IMR-90 (cell line): ENCODE data around the gene TMEM129. TPM values are rescaled to one million over a fixed set of nuclear protein-coding genes. Genes with fewer than 3 reads are reported as not detected.

Source experiments
- ATAC-seq: fragments of 200-7000 bp; cut with Tn5 transposase; 2 replicates; pipeline ENCODE4 v1.9.1; 2020; ENCODE audit warnings: low read depth, mild to moderate bottlenecking, moderate library complexity
- BruUV-seq: library from RNA; stranded (reverse); fragments of 400-500 nt; replicated peaks from 2 replicates; lab custom pipeline; 2021; lab: Mats Ljungman, UMichigan
- CTCF ChIA-PET: fragments of 300-600 bp; formaldehyde crosslinking; extraction: SDS; loops from one replicate; lab custom pipeline; 2021; ENCODE audit warnings: antibody characterized with exemption; lab: Yijun Ruan, JAX
- POLR2A ChIA-PET: fragments of 300-600 bp; sonication (Branson Sonifier 250); formaldehyde crosslinking; loops from one replicate; lab custom pipeline; 2022; ENCODE audit warnings: antibody characterized with exemption; ENCODE audit not compliant: unreplicated experiment; lab: Charles Lee
- DNase-seq: peaks from one replicate; pipeline ENCODE4 v3.0.0; 2013
- H2AFZ ChIP-seq: replicated peaks from 2 replicates; pipeline ENCODE3; 2013; ENCODE audit warnings: low read length, mild to moderate bottlenecking; ENCODE audit not compliant: poor library complexity
- H2AK5ac ChIP-seq: 2 replicates; pipeline ENCODE4 v1.6.1; 2013; ENCODE audit warnings: low read depth, low read length, inconsistent platforms
- H2AK9ac ChIP-seq: replicated peaks from 2 replicates; pipeline ENCODE3; 2013; ENCODE audit warnings: mild to moderate bottlenecking, low read depth, low read length, moderate library complexity; ENCODE audit not compliant: poor library complexity
- H2BK120ac ChIP-seq: 2 replicates; pipeline ENCODE4 v1.6.1; 2013; ENCODE audit warnings: low read depth, low read length, inconsistent platforms
- H2BK15ac ChIP-seq: 3 replicates; pipeline ENCODE4 v1.6.1; 2013; ENCODE audit warnings: low read depth, low read length, inconsistent platforms
- H2BK20ac ChIP-seq: 2 replicates; pipeline ENCODE4 v1.6.1; 2013; ENCODE audit warnings: low read depth, mild to moderate bottlenecking, inconsistent platforms, low read length, moderate library complexity
- H2BK5ac ChIP-seq: 2 replicates; pipeline ENCODE4 v1.6.1; 2013; ENCODE audit warnings: mild to moderate bottlenecking, low read depth, low read length, inconsistent platforms; ENCODE audit not compliant: poor library complexity, severe bottlenecking
- H3K14ac ChIP-seq: replicated peaks from 2 replicates; pipeline ENCODE4 v1.6.1; 2013; ENCODE audit warnings: low read depth, low read length, inconsistent platforms
- H3K18ac ChIP-seq: 2 replicates; pipeline ENCODE4 v1.6.1; 2013; ENCODE audit warnings: low read depth, low read length, control low read depth
- H3K23ac ChIP-seq: 2 replicates; pipeline ENCODE4 v1.6.1; 2013; ENCODE audit warnings: low read depth, low read length, inconsistent platforms
- H3K27ac ChIP-seq: 2 replicates; pipeline ENCODE4 v1.5.1; 2013; ENCODE audit warnings: mild to moderate bottlenecking, control low read depth, low read length; ENCODE audit not compliant: insufficient read depth
- H3K27me3 ChIP-seq: 2 replicates; pipeline ENCODE4 v1.6.1; 2013; ENCODE audit warnings: low read length; ENCODE audit not compliant: control insufficient read depth, insufficient read depth
- H3K36me3 ChIP-seq: 2 replicates; pipeline ENCODE4 v1.6.1; 2013; ENCODE audit warnings: low read length, mixed read lengths; ENCODE audit not compliant: control insufficient read depth, insufficient read depth
- H3K4ac ChIP-seq: 2 replicates; pipeline ENCODE4 v1.6.1; 2013; ENCODE audit warnings: low read depth, low read length, inconsistent platforms
- H3K4me1 ChIP-seq: 2 replicates; pipeline ENCODE4 v1.6.1; 2013; ENCODE audit warnings: low read length, mixed read lengths; ENCODE audit not compliant: control insufficient read depth, insufficient read depth
- H3K4me2 ChIP-seq: 2 replicates; pipeline ENCODE4 v1.6.1; 2013; ENCODE audit warnings: low read depth, mild to moderate bottlenecking, control low read depth, low read length, moderate library complexity
- H3K4me3 ChIP-seq: 2 replicates; pipeline ENCODE4 v1.5.1; 2013; ENCODE audit warnings: low read depth, mild to moderate bottlenecking, control low read depth, low read length, moderate library complexity; ENCODE audit not compliant: insufficient read depth
- H3K56ac ChIP-seq: 2 replicates; pipeline ENCODE4 v1.6.1; 2013; ENCODE audit warnings: low read length, inconsistent platforms; ENCODE audit not compliant: insufficient read depth; ENCODE audit errors: extremely low read depth
- H3K79me1 ChIP-seq, 2 experiments: 2 replicates each; pipeline ENCODE4 v1.6.1; 2013; ENCODE audit warnings: low read length in 2 of 2, inconsistent platforms in 1 of 2, low read depth in 1 of 2
- H3K9ac ChIP-seq: 2 replicates; pipeline ENCODE4 v1.6.1; 2013; ENCODE audit warnings: low read depth, low read length, control low read depth
- H3K9me1 ChIP-seq: 2 replicates; pipeline ENCODE4 v1.6.1; 2013; ENCODE audit warnings: low read length, inconsistent platforms; ENCODE audit not compliant: insufficient read depth
- H3K9me3 ChIP-seq: 2 replicates; pipeline ENCODE4 v1.6.1; 2013; ENCODE audit warnings: low read length; ENCODE audit not compliant: control insufficient read depth, insufficient read depth
- H4K20me1 ChIP-seq: 2 replicates; pipeline ENCODE4 v1.6.1; 2013; ENCODE audit warnings: low read length, inconsistent platforms; ENCODE audit not compliant: insufficient read depth
- H4K5ac ChIP-seq: 2 replicates; pipeline ENCODE4 v1.6.1; 2013; ENCODE audit warnings: mild to moderate bottlenecking, low read depth, low read length, control low read depth
- H4K8ac ChIP-seq, 2 experiments: 2 replicates each; pipeline ENCODE4 v1.6.1; 2013; ENCODE audit warnings: low read depth in 2 of 2, low read length in 2 of 2, control low read depth in 1 of 2, inconsistent platforms in 1 of 2
- H4K91ac ChIP-seq: 2 replicates; pipeline ENCODE4 v1.6.1; 2013; ENCODE audit warnings: low read depth, low read length, inconsistent platforms; ENCODE audit not compliant: insufficient read depth
- BHLHE40 ChIP-seq: fragments of 150-350 bp; IDR thresholded peaks from 2 replicates; pipeline ENCODE4 v1.6.1; 2016; ENCODE audit warnings: mild to moderate bottlenecking, low read depth, low read length
- CEBPB ChIP-seq: IDR thresholded peaks from 2 replicates; pipeline ENCODE4 v1.6.1; 2012; ENCODE audit warnings: low read depth, low read length, improper control_type of control experiment
- CHD1 ChIP-seq: IDR thresholded peaks from 2 replicates; pipeline ENCODE4 v1.6.1; 2012; ENCODE audit warnings: low read depth, low read length, improper control_type of control experiment
- FOS ChIP-seq: fragments of 150-350 bp; IDR thresholded peaks from 2 replicates; pipeline ENCODE4 v1.6.1; 2016; ENCODE audit warnings: low read depth, low read length
- MAFK ChIP-seq: IDR thresholded peaks from 2 replicates; pipeline ENCODE4 v1.6.1; 2012; ENCODE audit warnings: low read depth, low read length, improper control_type of control experiment
- MAZ ChIP-seq: IDR thresholded peaks from 2 replicates; pipeline ENCODE4 v1.6.1; 2012; ENCODE audit warnings: low read depth, mild to moderate bottlenecking, low read length, improper control_type of control experiment, moderate library complexity, borderline replicate concordance
- MXI1 ChIP-seq: IDR thresholded peaks from 2 replicates; pipeline ENCODE4 v1.6.1; 2012; ENCODE audit warnings: low read depth, mild to moderate bottlenecking, low read length, moderate library complexity, borderline replicate concordance
- NFE2L2 ChIP-seq: fragments of 150-350 bp; IDR thresholded peaks from 2 replicates; pipeline ENCODE4 v1.6.1; 2016; ENCODE audit warnings: low read depth, mild to moderate bottlenecking, low read length
- POLR2A ChIP-seq: IDR thresholded peaks from 2 replicates; pipeline ENCODE4 v1.6.1; 2012; ENCODE audit warnings: mild to moderate bottlenecking, low read depth, low read length
- RAD21 ChIP-seq: IDR thresholded peaks from 2 replicates; pipeline ENCODE4 v1.6.1; 2012; ENCODE audit warnings: low read length, improper control_type of control experiment
- RCOR1 ChIP-seq: IDR thresholded peaks from 2 replicates; pipeline ENCODE4 v1.6.1; 2012; ENCODE audit warnings: mild to moderate bottlenecking, low read length, improper control_type of control experiment; ENCODE audit not compliant: insufficient replicate concordance
- RFX5 ChIP-seq: IDR thresholded peaks from 2 replicates; pipeline ENCODE4 v1.8.0; 2012; ENCODE audit warnings: low read depth, mild to moderate bottlenecking, low read length, moderate library complexity
- SMC3 ChIP-seq: fragments of 150-350 bp; IDR thresholded peaks from 2 replicates; pipeline ENCODE4 v1.6.1; 2016; ENCODE audit warnings: low read depth, mild to moderate bottlenecking, antibody characterized with exemption, low read length, moderate library complexity
- WGBS, 2 experiments: methylation state at CpG; one replicate each; pipeline versions ENCODE4 v1.1.5 to v1.1.7; 2013; ENCODE audit warnings: missing lambda C conversion rate in 2 of 2; ENCODE audit not compliant: insufficient read length in 1 of 2; ENCODE audit errors: extremely low coverage in 2 of 2; 5-methylcytosine and 5-hydroxymethylcytosine counted together
- dilution Hi-C: fragments of 300-500 bp; cut with HindIII; formaldehyde crosslinking; loops from one replicate; pipeline ENCODE4 v1.14.3; 2018; ENCODE audit warnings: low sequenced_read_pairs; ENCODE audit not compliant: unreplicated experiment
- in situ Hi-C: fragments of 300-500 bp; cut with MboI; formaldehyde crosslinking; loops from 3 replicates; pipeline ENCODE4 v1.14.3; 2019; ENCODE audit warnings: low sequenced_read_pairs, inconsistent platforms, mixed read lengths
- intact Hi-C: fragments of 100-400 bp; cut with micrococcal nuclease; formaldehyde crosslinking; loops from 2 replicates; pipeline ENCODE4 v1.10.0; 2022
- polyA plus RNA-seq, 3 experiments: library from polyadenylated mRNA; depleted of rRNA; stranded (reverse); fragments of >200 nt; gene quantifications; 2 replicates each; pipeline ENCODE4 v1.2.3, GENCODE V29; 2012; ENCODE audit warnings: low replicate concordance in 1 of 3
- total RNA-seq: library from RNA; depleted of rRNA; stranded (reverse); fragments of >200 nt; gene quantifications from 2 replicates; pipeline ENCODE4 v1.2.3, GENCODE V29; 2012
- TF ChIP-seq, protein P1 (sequence below): fragments of 150-350 bp; IDR thresholded peaks from 2 replicates; pipeline ENCODE4 v1.6.1; 2016; ENCODE audit warnings: low read depth, mild to moderate bottlenecking, low read length, moderate library complexity, borderline replicate concordance
- TF ChIP-seq, protein P2 (sequence below): fragments of 150-350 bp; IDR thresholded peaks from 2 replicates; pipeline ENCODE4 v1.6.1; 2017; ENCODE audit warnings: mild to moderate bottlenecking, antibody characterized with exemption, low read length, low read depth

TMEM129 gene
- total and polyA plus RNA-seq, 2 of the 4 experiments (the other 2 are of a cell fraction) = 6.6 to 26.6 TPM

DNA sequence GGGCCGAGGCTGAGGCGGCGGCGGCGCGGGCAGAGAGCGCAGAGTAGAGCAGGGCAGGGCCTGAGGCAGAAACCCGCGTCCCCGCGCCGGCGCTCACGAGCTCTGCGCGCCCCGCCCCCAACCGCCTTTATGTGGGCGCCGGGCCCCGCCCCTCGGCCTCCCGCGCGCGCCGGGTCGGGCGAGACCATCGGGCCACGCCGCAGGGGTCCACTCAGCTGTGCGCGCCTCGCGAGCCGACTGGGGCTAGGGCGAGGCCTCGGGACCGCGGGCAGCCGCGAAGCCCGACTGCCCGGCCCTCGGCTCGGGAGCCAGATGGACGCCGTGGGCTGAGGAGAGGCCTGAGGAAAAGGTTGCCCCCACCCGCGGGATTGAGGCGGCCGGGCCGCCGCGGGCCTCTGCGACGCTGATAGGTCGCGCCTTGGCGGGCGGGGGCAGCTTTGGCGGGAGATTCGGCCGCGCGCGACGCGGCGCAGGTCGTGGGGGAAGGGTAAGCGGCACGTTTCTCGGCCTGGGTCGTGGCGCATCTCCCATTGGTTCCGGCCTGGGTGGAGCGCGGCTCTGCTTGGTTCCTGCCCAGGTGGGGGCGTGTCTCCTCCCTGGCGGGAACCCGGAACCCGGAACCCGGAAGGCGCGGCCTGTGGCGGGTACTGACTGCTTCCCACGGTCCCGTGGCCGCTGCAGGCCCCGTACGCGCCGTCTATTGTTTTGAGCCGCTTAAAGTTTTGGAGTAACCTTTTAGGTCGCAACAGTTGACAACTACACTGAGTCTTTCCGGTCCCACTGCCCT lies 8.7 kb downstream of the TMEM129 start, which contains the start of gene SLBP:
Gene SLBP (minus strand): TSS at position 104 of the 787 bp plus-strand sequence. CDS start 131 bp downstream, outside the sequence.
- ChIA-PET POLR2A (interaction anchor here (0.5 to 1.0 kb wide), 3 partner anchors 12 to 783 kb away, joined by 3 to 5 read pairs (median 3); no protein-coding TSS in a partner anchor), CTCF (interaction anchor here (0.9 to 1.3 kb wide), 2 partner anchors 14 to 19 kb away, joined by 3 to 7 read pairs; no protein-coding TSS in a partner anchor)
- ATAC-seq (peak; percentile 87), DNase-seq (peak; percentile 88)
- Histone ChIP-seq H3K4me1 (peaks cover 11% of the 10 kb centered on the region), H3K79me1 (peaks cover 17 to 73% of the 10 kb centered on the region in 2 experiments), H4K5ac (peak within 1 kb of the TSS; percentile 87), H4K91ac (peak within 1 kb of the TSS; percentile 95), H3K4me2 (peak within 1 kb of the TSS; percentile 96), H4K8ac (peak within 1 kb of the TSS; percentile 71 to 97), H3K9me1 (peaks cover 10% of the 10 kb centered on the region; the same call in 1 of the 2 replicates), H3K23ac (peak within 1 kb of the TSS; percentile 95), H3K18ac (peak within 1 kb of the TSS; percentile 82; the same call in 1 of the 2 replicates), H2AFZ (peak within 1 kb of the TSS; percentile 95), H3K27ac (peak within 1 kb of the TSS; percentile 95), H3K9me3 (no peaks in the 10 kb centered on the region), H2BK20ac (no peak within 1 kb of the TSS), H3K9ac (peak within 1 kb of the TSS; percentile 91), H2AK5ac (peak within 1 kb of the TSS; percentile 97), H4K20me1 (peaks cover 39% of the 10 kb centered on the region), H3K27me3 (no peaks in the 10 kb centered on the region), H2BK120ac (peak within 1 kb of the TSS; percentile 98), H3K36me3 (peaks cover 9% of the 10 kb centered on the region), H2BK15ac (no peak within 1 kb of the TSS), H3K4ac (peak within 1 kb of the TSS; percentile 93), H3K14ac (peak within 1 kb of the TSS; percentile 87), H3K4me3 (peak within 1 kb of the TSS; percentile 92), H2BK5ac (peak within 1 kb of the TSS; percentile 98), H2AK9ac (peak within 1 kb of the TSS; percentile 91), H3K56ac (peak within 1 kb of the TSS; percentile 94)
- 0% methylated on average over 46 of the region's 98 CpGs; no CpG with 5 or more reads in 1 of the 2 experiments for WGBS, 2 experiments
- in situ Hi-C loops = no loop called here
- BruUV-seq = no TSS peak
- intact Hi-C loops = no loop called here
- dilution Hi-C loops = no loop called here
- TF ChIP-seq POLR2A (peak; percentile 80), NFE2L2 (no peak), RAD21 (no peak), CHD1 (peak; percentile 86; the same call in 1 of the 2 replicates), MAFK (no peak), SMC3 (no peak), MAZ (0 out of 2 replicates have a peak, but pooled peaks have one; percentile 69), MXI1 (peak; percentile 57; the same call in 1 of the 2 replicates), CEBPB (no peak), RCOR1 (no peak), BHLHE40 (peak; percentile 93), FOS (0 out of 2 replicates have a peak, but pooled peaks have one; percentile 2), RFX5 (no peak)
- TF ChIP-seq, protein P1, sequence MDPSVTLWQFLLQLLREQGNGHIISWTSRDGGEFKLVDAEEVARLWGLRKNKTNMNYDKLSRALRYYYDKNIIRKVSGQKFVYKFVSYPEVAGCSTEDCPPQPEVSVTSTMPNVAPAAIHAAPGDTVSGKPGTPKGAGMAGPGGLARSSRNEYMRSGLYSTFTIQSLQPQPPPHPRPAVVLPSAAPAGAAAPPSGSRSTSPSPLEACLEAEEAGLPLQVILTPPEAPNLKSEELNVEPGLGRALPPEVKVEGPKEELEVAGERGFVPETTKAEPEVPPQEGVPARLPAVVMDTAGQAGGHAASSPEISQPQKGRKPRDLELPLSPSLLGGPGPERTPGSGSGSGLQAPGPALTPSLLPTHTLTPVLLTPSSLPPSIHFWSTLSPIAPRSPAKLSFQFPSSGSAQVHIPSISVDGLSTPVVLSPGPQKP = no peak
- TF ChIP-seq, protein P2, sequence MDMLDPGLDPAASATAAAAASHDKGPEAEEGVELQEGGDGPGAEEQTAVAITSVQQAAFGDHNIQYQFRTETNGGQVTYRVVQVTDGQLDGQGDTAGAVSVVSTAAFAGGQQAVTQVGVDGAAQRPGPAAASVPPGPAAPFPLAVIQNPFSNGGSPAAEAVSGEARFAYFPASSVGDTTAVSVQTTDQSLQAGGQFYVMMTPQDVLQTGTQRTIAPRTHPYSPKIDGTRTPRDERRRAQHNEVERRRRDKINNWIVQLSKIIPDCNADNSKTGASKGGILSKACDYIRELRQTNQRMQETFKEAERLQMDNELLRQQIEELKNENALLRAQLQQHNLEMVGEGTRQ = peak; percentile 49
